Cardiac fibroblast (primary cell): Measurements from ENCODE around the gene MAPK12.
"Not testable (repeated sequence)": the region's sequence is repeated elsewhere in the genome, so short reads cannot be mapped to it uniquely, and the experiment has no call there.

Experiments used
- DNase-seq, 2 donors: peaks; one replicate each; pipeline versions ENCODE4 v3.0.0 to v3.0.0-alpha.2; 2010; ENCODE audit warnings: low read depth in 2 of 2
- H3K4me3 ChIP-seq, 2 donors: replicated peaks in 1 of 2; 1 replicate in 1 of 2; 2 replicates in 1 of 2; pipeline ENCODE4 v1.5.1; 2011; ENCODE audit warnings: low read depth in 2 of 2, low read length in 2 of 2, mild to moderate bottlenecking in 2 of 2, moderate library complexity in 1 of 2
- TF ChIP-seq, protein P1 (sequence below): IDR thresholded peaks from one replicate; pipeline ENCODE4 v1.5.1; 2011; ENCODE audit warnings: low read depth, mild to moderate bottlenecking, low read length, inconsistent platforms

MAPK12 gene

DNA sequence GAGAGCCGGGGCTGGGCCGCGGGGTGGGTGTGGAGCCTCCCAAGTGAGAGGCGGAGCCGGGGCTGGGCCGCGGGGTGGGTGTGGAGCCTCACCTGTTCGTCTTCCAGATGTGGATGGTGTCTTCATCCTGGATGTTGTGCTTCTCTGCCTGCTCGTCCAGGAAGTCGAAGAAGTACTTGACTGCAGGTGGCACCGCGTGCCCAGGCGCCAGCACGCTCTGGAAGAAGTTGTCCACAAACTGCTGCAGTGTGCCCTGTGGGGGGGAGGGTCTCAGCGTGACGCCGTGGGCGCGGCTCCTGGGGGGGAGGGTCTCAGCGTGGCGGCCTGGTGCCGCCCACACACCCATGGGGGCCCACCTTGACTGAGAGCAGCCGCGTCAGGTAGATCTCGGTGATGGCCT, 16.3 kb upstream of the MAPK12 start:
- TF ChIP-seq, protein P1, sequence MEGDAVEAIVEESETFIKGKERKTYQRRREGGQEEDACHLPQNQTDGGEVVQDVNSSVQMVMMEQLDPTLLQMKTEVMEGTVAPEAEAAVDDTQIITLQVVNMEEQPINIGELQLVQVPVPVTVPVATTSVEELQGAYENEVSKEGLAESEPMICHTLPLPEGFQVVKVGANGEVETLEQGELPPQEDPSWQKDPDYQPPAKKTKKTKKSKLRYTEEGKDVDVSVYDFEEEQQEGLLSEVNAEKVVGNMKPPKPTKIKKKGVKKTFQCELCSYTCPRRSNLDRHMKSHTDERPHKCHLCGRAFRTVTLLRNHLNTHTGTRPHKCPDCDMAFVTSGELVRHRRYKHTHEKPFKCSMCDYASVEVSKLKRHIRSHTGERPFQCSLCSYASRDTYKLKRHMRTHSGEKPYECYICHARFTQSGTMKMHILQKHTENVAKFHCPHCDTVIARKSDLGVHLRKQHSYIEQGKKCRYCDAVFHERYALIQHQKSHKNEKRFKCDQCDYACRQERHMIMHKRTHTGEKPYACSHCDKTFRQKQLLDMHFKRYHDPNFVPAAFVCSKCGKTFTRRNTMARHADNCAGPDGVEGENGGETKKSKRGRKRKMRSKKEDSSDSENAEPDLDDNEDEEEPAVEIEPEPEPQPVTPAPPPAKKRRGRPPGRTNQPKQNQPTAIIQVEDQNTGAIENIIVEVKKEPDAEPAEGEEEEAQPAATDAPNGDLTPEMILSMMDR = no peak
- H3K4me3 ChIP-seq = no peak overlapping the region
- no peak for DNase-seq

DNA sequence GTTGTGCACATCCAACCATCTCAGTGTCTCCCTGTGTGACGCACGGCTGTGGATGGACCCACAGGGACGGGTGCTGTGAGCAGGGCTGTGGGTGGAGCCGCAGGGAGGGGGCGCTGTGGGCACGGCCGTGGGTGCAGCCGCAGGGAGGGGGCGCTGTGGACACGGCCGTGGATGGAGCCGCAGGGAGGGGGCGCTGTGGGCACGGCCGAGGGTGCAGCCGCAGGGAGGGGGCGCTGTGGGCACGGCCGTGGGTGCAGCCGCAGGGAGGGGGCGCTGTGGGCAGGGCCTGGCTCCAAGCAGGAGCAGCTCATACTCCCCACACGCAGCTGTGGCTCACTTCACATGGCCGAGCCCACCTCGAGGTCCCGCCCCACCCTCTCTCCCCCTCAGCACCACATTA, 14.7 kb upstream of the MAPK12 start:
- TF ChIP-seq, protein P1 = peak; percentile 35
- DNase-seq = peak; percentile 56 to 75
- H3K4me3 ChIP-seq = no peak overlapping the region

DNA sequence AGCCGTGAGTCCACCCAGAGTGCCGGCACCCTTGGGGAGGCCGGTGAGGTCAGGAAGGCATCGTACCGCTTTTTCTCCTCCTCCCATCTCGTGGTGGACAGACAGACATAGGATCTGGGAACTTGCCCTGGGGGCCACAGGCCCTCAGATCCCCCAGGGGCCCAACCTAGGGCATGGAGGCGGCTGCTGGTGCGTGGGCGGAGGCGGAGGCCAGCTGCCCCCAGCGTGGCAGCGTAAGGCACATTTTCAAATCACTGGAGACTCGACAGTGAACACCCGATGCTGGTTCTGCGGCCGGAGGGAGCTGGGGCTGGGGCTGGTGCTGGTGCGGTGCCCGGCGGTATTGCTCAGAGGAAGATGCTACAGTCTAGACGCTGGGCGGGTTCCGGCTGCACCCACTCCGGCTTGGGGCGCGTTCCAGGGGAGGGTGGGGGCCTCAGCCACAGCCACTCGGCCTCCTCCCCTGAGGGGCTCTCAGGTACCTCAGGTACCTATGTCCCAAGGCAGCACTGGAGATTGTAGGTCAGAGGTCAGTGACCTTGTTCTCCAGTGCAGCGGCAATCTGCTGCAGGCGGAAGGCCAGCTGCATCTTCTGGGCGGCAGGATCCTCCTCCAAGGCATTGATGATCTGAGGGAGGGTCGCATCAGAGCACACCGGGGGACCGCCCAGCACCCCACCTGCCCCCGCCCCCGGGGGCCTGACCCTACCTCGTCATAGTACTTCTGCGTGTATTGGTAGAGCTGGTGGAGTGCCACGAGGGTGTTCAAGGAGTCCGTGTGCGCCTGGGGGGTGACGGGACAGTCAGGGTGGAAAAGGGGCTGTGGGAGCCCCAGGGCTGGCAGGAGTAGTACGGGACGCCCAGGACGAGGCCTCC, 13.9 kb upstream of the MAPK12 start:
- TF ChIP-seq, protein P1 = no peak
- no peak overlapping the region for H3K4me3 ChIP-seq
- DNase-seq = no peak

DNA sequence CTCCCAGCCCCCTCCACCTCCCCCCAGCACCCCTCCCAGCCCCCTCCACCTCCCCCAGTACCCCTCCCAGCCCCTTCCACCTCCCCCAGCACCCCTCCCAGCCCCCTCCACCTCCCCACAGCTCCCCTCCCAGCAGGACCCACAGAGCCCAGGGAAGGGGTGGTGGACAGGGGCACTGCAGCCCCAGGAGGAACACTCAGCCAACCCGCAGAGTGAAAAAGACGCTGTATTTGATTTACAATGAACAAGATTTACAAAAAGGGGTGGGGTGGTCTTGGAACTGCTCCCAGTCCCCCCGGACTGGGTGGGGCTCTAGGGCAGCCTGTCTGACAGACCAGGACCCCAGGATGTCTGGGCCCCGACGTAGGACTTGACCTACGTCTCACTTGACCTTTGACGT, 13.3 kb upstream of the MAPK12 start:
- no peak overlapping the region for H3K4me3 ChIP-seq
- no peak for DNase-seq
- TF ChIP-seq, protein P1 = no peak

DNA sequence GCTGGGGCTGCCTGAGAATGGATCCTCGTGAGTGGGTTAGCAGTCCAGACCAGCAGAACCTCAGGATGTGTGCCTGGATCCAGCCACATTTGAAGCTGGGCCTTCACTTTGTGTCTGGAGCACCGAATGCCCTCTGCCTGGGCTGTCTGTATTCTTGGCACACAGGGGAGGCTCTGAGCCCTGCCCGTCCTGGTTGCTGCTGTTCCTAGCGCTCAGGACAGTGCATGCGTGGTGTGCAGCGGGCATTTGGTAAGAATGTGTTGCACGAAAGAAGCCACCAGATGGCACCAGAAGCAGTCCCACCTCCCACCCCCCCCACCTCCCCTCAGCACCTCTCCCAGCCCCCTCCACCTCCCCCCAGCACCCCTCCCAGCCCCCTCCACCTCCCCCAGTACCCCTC, 12.8 kb upstream of the MAPK12 start:
- DNase-seq = peak; percentile 51 to 73
- TF ChIP-seq, protein P1 = peak; percentile 13
- no peak overlapping the region for H3K4me3 ChIP-seq

DNA sequence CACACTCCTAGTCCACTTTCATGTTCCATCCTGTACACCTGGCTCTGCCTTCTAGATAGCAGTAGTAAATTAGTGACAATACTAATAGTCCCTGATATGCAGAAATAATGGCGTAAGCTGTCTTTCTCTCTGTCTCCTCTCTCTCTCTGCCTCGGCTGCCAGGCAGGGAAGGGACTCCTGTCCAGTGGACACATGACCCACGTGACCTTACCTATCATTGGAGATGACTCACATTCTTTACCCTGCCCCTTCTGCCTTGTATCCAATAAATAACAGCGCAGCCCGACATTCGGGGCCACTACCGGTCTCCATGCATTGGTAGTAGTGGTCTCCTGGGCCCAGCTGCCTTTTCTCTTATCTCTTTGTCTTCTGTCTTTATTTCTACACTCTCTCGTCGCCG, 12.3 kb upstream of the MAPK12 start:
- not testable (repeated sequence) for DNase-seq, H3K4me3 ChIP-seq

GRCh38 chr22:50273352-50273751, 11.9 kb upstream of the MAPK12 start:
- not testable (repeated sequence) for H3K4me3 ChIP-seq, DNase-seq
